ENCODE results near the gene PTPN9.

DNA sequence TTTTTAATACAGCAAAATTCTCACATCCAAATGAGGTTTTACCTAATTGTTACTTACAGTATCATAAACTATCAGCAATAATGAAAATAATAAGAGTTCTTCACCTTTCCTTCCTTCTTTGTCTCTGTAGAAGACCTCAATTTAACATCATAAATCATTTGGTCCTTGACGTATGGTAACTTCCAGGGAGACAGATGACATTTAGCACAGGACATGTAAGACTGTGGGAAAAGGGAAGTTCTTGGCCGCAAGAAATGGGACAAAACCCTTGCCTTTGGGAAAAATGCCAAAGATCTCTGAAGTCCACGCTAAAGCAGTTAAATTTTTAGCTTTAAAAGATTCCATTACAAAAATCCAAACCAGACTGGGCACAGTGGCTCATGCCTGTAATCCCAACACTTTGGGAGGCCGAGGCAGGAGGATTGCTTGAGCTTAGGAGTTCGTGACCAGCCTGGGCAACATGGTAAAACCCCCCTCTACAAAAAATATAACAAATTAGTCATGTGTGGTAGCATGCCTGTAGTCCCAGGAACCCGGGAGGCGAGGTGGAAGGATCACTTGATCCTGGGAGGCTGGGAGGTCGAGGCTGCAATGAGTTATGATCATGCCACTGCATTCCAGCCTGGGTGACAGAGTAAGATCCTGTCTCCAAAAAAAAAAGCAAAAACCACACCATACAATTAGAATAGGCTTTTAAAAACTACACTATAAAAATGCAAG is 8.8 kb downstream of the PTPN9 start:
- TF ChIP-seq, protein P1, sequence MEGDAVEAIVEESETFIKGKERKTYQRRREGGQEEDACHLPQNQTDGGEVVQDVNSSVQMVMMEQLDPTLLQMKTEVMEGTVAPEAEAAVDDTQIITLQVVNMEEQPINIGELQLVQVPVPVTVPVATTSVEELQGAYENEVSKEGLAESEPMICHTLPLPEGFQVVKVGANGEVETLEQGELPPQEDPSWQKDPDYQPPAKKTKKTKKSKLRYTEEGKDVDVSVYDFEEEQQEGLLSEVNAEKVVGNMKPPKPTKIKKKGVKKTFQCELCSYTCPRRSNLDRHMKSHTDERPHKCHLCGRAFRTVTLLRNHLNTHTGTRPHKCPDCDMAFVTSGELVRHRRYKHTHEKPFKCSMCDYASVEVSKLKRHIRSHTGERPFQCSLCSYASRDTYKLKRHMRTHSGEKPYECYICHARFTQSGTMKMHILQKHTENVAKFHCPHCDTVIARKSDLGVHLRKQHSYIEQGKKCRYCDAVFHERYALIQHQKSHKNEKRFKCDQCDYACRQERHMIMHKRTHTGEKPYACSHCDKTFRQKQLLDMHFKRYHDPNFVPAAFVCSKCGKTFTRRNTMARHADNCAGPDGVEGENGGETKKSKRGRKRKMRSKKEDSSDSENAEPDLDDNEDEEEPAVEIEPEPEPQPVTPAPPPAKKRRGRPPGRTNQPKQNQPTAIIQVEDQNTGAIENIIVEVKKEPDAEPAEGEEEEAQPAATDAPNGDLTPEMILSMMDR (IDR thresholded peaks at IDR 0.05): no peak
- TF ChIP-seq POLR2AphosphoS5 (IDR thresholded peaks at IDR 0.05) (no peak), POLR2A (IDR thresholded peaks at IDR 0.05) (no peak), EP300 (IDR thresholded peaks at IDR 0.05) (no peak)
